T-helper 2 cell treated with Interferon-gamma antibody and Interleukin-4, amounts not matched to agents 5 μg/mL and 100 μg/mL, for 36 hours (primary cell): Measurements from ENCODE around the gene TTC27.

Experiments used
- DNase-seq: peaks from one replicate; pipeline ENCODE4 v3.0.0; 2021; ENCODE audit warnings: low spot score
- H3K27ac Mint-ChIP-seq: one replicate; pipeline ENCODE4 v1.8.0; 2021; ENCODE audit warnings: mild to moderate bottlenecking, mixed read lengths
- H3K27me3 Mint-ChIP-seq: one replicate; pipeline ENCODE4 v1.8.0; 2021; ENCODE audit warnings: low read depth, mixed read lengths
- H3K36me3 Mint-ChIP-seq: one replicate; pipeline ENCODE4 v1.8.0; 2021; ENCODE audit warnings: low read depth, mixed read lengths
- H3K4me1 Mint-ChIP-seq: one replicate; pipeline ENCODE4 v1.8.0; 2021; ENCODE audit warnings: low read depth, mixed read lengths
- H3K4me3 Mint-ChIP-seq: one replicate; pipeline ENCODE4 v1.8.0; 2022; ENCODE audit warnings: mild to moderate bottlenecking, moderate library complexity, mixed read lengths
- H3K9me3 Mint-ChIP-seq: one replicate; pipeline ENCODE4 v1.8.0; 2021; ENCODE audit warnings: mixed read lengths

The TTC27 gene

GRCh38 chr2:32768387-32769174 is 140.7 kb downstream of the TTC27 start:
- DNase-seq = no peak
- no peaks in the 10 kb centered on the region for H3K27me3 Mint-ChIP-seq
- no peaks in the 10 kb centered on the region for H3K9me3 Mint-ChIP-seq
- H3K4me3 Mint-ChIP-seq = no peak overlapping the region
- no peaks in the 10 kb centered on the region for H3K36me3 Mint-ChIP-seq
- no peak overlapping the region for H3K27ac Mint-ChIP-seq
- no peaks in the 10 kb centered on the region for H3K4me1 Mint-ChIP-seq

GRCh38 chr2:32770360-32770759 is 142.5 kb downstream of the TTC27 start:
- no peaks in the 10 kb centered on the region for H3K27me3 Mint-ChIP-seq
- H3K9me3 Mint-ChIP-seq = no peaks in the 10 kb centered on the region
- H3K4me1 Mint-ChIP-seq = no peaks in the 10 kb centered on the region
- H3K27ac Mint-ChIP-seq = no peak overlapping the region
- no peak overlapping the region for H3K4me3 Mint-ChIP-seq
- no peak for DNase-seq
- H3K36me3 Mint-ChIP-seq = no peaks in the 10 kb centered on the region

- Mint-ChIP-seq H3K4me3 (no peak overlapping the region), H3K36me3 (no peaks in the 10 kb centered on the region), H3K27ac (no peak overlapping the region), H3K9me3 (no peaks in the 10 kb centered on the region), H3K27me3 (no peaks in the 10 kb centered on the region), H3K4me1 (no peaks in the 10 kb centered on the region)
- no peak for DNase-seq
These were observed 145.0 kb downstream of the TTC27 start for GRCh38 chr2:32772638-32773447.

- Mint-ChIP-seq H3K4me1 (no peaks in the 10 kb centered on the region), H3K36me3 (no peaks in the 10 kb centered on the region), H3K27me3 (no peaks in the 10 kb centered on the region), H3K27ac (no peak overlapping the region), H3K4me3 (no peak overlapping the region), H3K9me3 (no peaks in the 10 kb centered on the region)
- DNase-seq = no peak
These were observed 145.6 kb downstream of the TTC27 start for GRCh38 chr2:32773448-32773808.

- Mint-ChIP-seq H3K4me1 (no peaks in the 10 kb centered on the region), H3K9me3 (peaks cover 8% of the 10 kb centered on the region), H3K36me3 (peaks cover 8% of the 10 kb centered on the region), H3K27ac (no peak overlapping the region), H3K4me3 (no peak overlapping the region), H3K27me3 (no peaks in the 10 kb centered on the region)
- DNase-seq = no peak
These were observed 148.1 kb downstream of the TTC27 start for GRCh38 chr2:32775954-32776353.

DNA sequence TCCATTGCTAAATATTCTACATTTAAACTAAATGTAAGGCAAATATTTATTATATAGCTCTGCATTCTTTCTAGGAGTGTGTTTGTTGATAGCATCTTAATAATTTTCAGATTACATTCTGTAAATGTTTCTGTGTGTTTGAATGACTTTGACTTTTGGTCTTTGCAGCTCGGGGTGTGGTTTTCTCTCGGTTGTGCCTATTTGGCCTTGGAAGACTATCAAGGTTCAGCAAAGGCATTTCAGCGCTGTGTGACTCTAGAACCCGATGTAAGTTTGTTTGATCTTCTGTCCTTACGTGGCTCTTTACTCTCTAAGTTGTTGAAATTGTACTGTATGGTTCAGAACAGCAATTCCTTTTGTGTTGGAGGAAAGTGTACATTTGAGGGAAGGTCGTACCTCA is 149.9 kb downstream of the TTC27 start:
- no peak overlapping the region for H3K4me3 Mint-ChIP-seq
- peaks cover 16% of the 10 kb centered on the region for H3K36me3 Mint-ChIP-seq
- peaks cover 12% of the 10 kb centered on the region for H3K9me3 Mint-ChIP-seq

DNA sequence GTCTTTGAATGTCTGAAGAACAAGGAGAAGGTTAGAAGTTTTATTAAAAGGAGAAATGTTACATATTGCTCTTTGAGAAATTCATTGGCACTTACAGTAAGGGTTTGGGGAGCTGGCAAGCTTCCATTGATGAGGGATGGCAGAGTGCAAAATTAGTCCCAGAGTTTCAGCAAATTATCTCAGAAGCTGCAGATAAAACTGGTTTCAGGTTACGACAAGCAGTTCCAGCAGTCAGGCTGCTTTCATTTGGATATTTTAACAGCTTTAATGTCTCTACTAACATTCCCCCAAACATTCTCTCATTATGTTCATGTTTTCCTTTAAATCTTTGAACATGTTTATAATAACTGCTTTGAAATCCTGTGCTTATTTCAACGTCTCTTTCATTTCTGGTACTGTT is 153.1 kb downstream of the TTC27 start:
- H3K27me3 Mint-ChIP-seq = no peaks in the 10 kb centered on the region
- H3K36me3 Mint-ChIP-seq = peaks cover 27% of the 10 kb centered on the region
- H3K27ac Mint-ChIP-seq = no peak overlapping the region
- peaks cover 12% of the 10 kb centered on the region for H3K9me3 Mint-ChIP-seq
- DNase-seq = no peak
- H3K4me3 Mint-ChIP-seq = no peak overlapping the region
- no peaks in the 10 kb centered on the region for H3K4me1 Mint-ChIP-seq

More for the DNA sequence above, 149.9 kb downstream of the TTC27 start:
- no peak for DNase-seq
- Mint-ChIP-seq H3K27me3 (no peaks in the 10 kb centered on the region), H3K4me1 (no peaks in the 10 kb centered on the region), H3K27ac (no peak overlapping the region)

DNA sequence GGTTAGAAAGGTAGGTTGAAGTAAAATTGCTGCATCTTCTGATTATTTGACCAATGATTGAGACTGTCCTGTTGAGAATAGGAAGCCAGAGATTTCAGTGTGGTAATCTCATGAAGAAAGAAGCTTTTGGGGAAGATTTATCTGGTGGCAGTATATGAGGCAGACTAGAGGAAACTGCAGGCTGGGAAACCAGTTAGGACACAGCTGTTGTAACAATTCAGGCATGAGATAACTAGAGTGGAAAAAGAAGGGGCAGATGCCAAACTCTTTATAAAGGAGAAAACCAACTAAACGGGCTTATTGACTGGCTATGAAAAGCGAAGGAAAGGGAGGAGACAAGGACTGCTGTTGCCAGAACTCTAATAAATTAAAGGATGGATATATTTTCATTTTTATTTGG is 155.6 kb downstream of the TTC27 start:
- Mint-ChIP-seq H3K9me3 (peaks cover 12% of the 10 kb centered on the region), H3K4me3 (no peak overlapping the region), H3K27ac (no peak overlapping the region), H3K4me1 (peaks cover 2% of the 10 kb centered on the region), H3K27me3 (no peaks in the 10 kb centered on the region), H3K36me3 (peaks cover 30% of the 10 kb centered on the region)
- no peak for DNase-seq

DNA sequence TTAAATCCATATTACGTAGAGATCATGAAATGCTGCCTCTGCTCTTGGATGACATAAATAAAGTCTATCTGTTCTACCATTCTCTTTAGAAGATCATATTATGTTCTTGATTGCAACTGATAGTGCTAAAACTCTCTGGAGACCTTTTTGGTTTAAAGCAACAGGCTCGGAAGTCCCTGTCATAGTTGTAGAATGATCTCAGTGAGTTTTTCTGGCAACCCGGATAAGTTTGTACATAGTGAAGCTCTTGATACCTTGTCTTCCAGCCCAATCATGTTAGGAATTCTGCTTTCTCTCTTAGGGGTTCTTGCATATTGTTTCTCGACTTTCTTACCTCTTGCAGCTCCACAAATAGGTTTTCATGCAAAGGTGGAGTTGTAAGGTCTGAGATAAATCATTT is 156.1 kb downstream of the TTC27 start:
- H3K36me3 Mint-ChIP-seq = peaks cover 31% of the 10 kb centered on the region
- H3K27me3 Mint-ChIP-seq = no peaks in the 10 kb centered on the region
- no peak for DNase-seq
- H3K27ac Mint-ChIP-seq = no peak overlapping the region
- H3K9me3 Mint-ChIP-seq = peaks cover 12% of the 10 kb centered on the region
- no peak overlapping the region for H3K4me3 Mint-ChIP-seq
- H3K4me1 Mint-ChIP-seq = peaks cover 2% of the 10 kb centered on the region

DNA sequence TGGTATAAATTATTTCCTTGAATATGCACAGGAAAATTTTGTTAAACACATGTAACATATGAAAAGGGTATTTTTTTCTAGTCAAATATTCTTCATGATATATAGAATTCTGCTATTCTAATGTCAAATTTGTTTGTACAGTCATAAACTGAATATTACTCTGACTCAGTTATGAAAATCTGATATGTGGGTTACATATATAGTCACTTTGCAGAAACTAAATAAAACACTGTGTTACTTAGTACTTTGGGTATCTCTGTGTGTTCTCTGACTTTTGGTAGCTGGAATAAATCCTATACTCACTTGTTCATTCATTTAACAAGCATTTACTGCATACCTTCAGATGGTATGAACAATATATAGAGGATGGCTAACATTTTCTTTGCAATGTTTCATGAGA is 159.4 kb downstream of the TTC27 start:
- H3K36me3 Mint-ChIP-seq = peaks cover 21% of the 10 kb centered on the region
- no peak overlapping the region for H3K27ac Mint-ChIP-seq
- no peaks in the 10 kb centered on the region for H3K27me3 Mint-ChIP-seq
- peaks cover 2% of the 10 kb centered on the region for H3K4me1 Mint-ChIP-seq
- DNase-seq = no peak
- H3K4me3 Mint-ChIP-seq = no peak overlapping the region
- H3K9me3 Mint-ChIP-seq = no peaks in the 10 kb centered on the region

DNA sequence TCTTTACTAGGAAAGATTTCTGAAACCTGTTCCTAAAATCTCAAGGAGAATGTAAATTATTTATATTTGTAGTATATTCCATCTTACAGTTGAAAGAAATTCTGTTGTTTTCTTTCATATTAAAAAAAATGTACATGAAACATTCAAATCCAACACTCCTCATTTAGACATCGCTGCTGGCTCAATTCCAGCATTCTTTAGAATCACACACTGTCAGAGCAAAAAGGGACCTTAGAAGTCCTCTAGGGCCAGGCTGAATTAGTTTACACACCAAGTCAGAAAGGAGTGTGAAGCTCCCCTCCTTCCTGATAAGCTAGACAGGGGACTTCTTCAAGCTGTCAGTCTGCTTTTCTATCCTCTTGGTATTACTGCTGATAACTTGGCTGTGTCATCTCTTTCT is 160.3 kb downstream of the TTC27 start:
- Mint-ChIP-seq H3K4me3 (no peak overlapping the region), H3K27ac (no peak overlapping the region), H3K36me3 (peaks cover 22% of the 10 kb centered on the region), H3K4me1 (peaks cover 2% of the 10 kb centered on the region), H3K9me3 (no peaks in the 10 kb centered on the region), H3K27me3 (no peaks in the 10 kb centered on the region)
- no peak for DNase-seq

- DNase-seq = no peak
- Mint-ChIP-seq H3K27me3 (no peaks in the 10 kb centered on the region), H3K27ac (no peak overlapping the region), H3K4me3 (no peak overlapping the region), H3K9me3 (no peaks in the 10 kb centered on the region), H3K36me3 (peaks cover 11% of the 10 kb centered on the region), H3K4me1 (peaks cover 2% of the 10 kb centered on the region)
These were observed 164.6 kb downstream of the TTC27 start for GRCh38 chr2:32792416-32792815.

GRCh38 chr2:32798829-32799228 is 171.0 kb downstream of the TTC27 start:
- H3K27me3 Mint-ChIP-seq = no peaks in the 10 kb centered on the region
- H3K36me3 Mint-ChIP-seq = no peaks in the 10 kb centered on the region
- H3K4me3 Mint-ChIP-seq = no peak overlapping the region
- no peaks in the 10 kb centered on the region for H3K4me1 Mint-ChIP-seq
- no peak overlapping the region for H3K27ac Mint-ChIP-seq
- no peak for DNase-seq
- no peaks in the 10 kb centered on the region for H3K9me3 Mint-ChIP-seq

- DNase-seq = no peak
- H3K36me3 Mint-ChIP-seq = no peaks in the 10 kb centered on the region
- H3K4me1 Mint-ChIP-seq = no peaks in the 10 kb centered on the region
- H3K9me3 Mint-ChIP-seq = no peaks in the 10 kb centered on the region
- H3K27ac Mint-ChIP-seq = no peak overlapping the region
- no peak overlapping the region for H3K4me3 Mint-ChIP-seq
- H3K27me3 Mint-ChIP-seq = no peaks in the 10 kb centered on the region
These were observed 173.9 kb downstream of the TTC27 start for GRCh38 chr2:32801741-32802140.
